GM23338 (cell line): ENCODE data around the gene CX3CR1. TPM values are rescaled to one million over a fixed set of nuclear protein-coding genes. Genes with fewer than 3 reads are reported as not detected.

Source experiments
- ATAC-seq: fragments of 200-7000 bp; cut with Tn5 transposase; 3 replicates; pipeline ENCODE4 v1.9.1; 2020
- DNase-seq: peaks from one replicate; pipeline ENCODE4 v3.0.0-alpha.2; 2015; ENCODE audit warnings: low spot score
- H2AFZ ChIP-seq: fragments of 200-600 bp; sonication (generic); 2 replicates; pipeline ENCODE4 v1.8.0; 2016; ENCODE audit warnings: antibody characterized with exemption, mild to moderate bottlenecking, moderate library complexity
- H3F3A ChIP-seq: fragments of 200-600 bp; sonication (generic); replicated peaks from 2 replicates; pipeline ENCODE4 v1.8.0; 2017; ENCODE audit warnings: antibody characterized with exemption, mixed run types, low read depth
- H3K27ac ChIP-seq: fragments of 200-600 bp; sonication (generic); 2 replicates; pipeline ENCODE4 v1.6.1; 2016; ENCODE audit warnings: low read depth
- H3K27me3 ChIP-seq: fragments of 200-600 bp; sonication (generic); 2 replicates; pipeline ENCODE4 v1.8.0; 2016; ENCODE audit warnings: mild to moderate bottlenecking, mixed run types, moderate library complexity; ENCODE audit not compliant: insufficient read depth
- H3K36me3 ChIP-seq: fragments of 200-600 bp; sonication (generic); 2 replicates; pipeline ENCODE4 v1.8.0; 2016; ENCODE audit warnings: mild to moderate bottlenecking; ENCODE audit not compliant: insufficient read depth
- H3K4me1 ChIP-seq: fragments of 200-600 bp; sonication (generic); 2 replicates; pipeline ENCODE4 v1.8.0; 2016; ENCODE audit warnings: mild to moderate bottlenecking, moderate library complexity; ENCODE audit not compliant: insufficient read depth
- H3K4me2 ChIP-seq: fragments of 200-600 bp; sonication (generic); 2 replicates; pipeline ENCODE4 v1.7.1; 2017; ENCODE audit warnings: mixed run types
- H3K4me3 ChIP-seq: fragments of 200-600 bp; sonication (generic); 2 replicates; pipeline ENCODE4 v1.6.1; 2016; ENCODE audit warnings: mixed run types
- H3K79me2 ChIP-seq: fragments of 200-600 bp; sonication (generic); replicated peaks from 2 replicates; pipeline ENCODE4 v1.8.0; 2017; ENCODE audit warnings: mild to moderate bottlenecking; ENCODE audit not compliant: insufficient read depth
- H3K9me2 ChIP-seq: fragments of 200-600 bp; sonication (generic); 2 replicates; pipeline ENCODE4 v1.8.0; 2017; ENCODE audit not compliant: insufficient read depth
- H4K20me1 ChIP-seq: fragments of 200-600 bp; sonication (generic); replicated peaks from 2 replicates; pipeline ENCODE4 v1.8.0; 2017; ENCODE audit warnings: mild to moderate bottlenecking; ENCODE audit not compliant: insufficient read depth
- H3K27ac Mint-ChIP-seq: 2 replicates; pipeline ENCODE4 v1.8.0; 2020; ENCODE audit warnings: inconsistent platforms, mild to moderate bottlenecking, moderate library complexity, mixed read lengths
- H3K27me3 Mint-ChIP-seq: 3 replicates; pipeline ENCODE4 v1.8.0; 2022; ENCODE audit warnings: low read depth, mild to moderate bottlenecking, moderate library complexity, mixed read lengths, inconsistent platforms; ENCODE audit not compliant: insufficient read depth, poor library complexity
- H3K36me3 Mint-ChIP-seq: 3 replicates; pipeline ENCODE4 v1.8.0; 2021; ENCODE audit warnings: low read depth, mild to moderate bottlenecking, inconsistent platforms, moderate library complexity, mixed read lengths
- H3K4me1 Mint-ChIP-seq: 3 replicates; pipeline ENCODE4 v1.8.0; 2020; ENCODE audit warnings: mild to moderate bottlenecking, inconsistent platforms, mixed read lengths
- H3K4me3 Mint-ChIP-seq: 3 replicates; pipeline ENCODE4 v1.8.0; 2021; ENCODE audit warnings: moderate library complexity, mild to moderate bottlenecking, inconsistent platforms, mixed read lengths
- H3K9me3 Mint-ChIP-seq: 3 replicates; pipeline ENCODE4 v1.8.0; 2020; ENCODE audit warnings: moderate library complexity, mild to moderate bottlenecking, inconsistent platforms, mixed read lengths
- CREB1 ChIP-seq: fragments of 250-450 bp; sonication (Bioruptor Pico); IDR thresholded peaks from 2 replicates; pipeline ENCODE4 v1.5.0; 2020; ENCODE audit warnings: low read depth, mild to moderate bottlenecking, moderate library complexity
- CTCF ChIP-seq, 2 experiments: fragments of 200-600 bp in 1 of 2; sonication (generic) in 1 of 2; conservative IDR thresholded peaks; 2 replicates each; pipeline versions ENCODE4 v1.5.1 to v1.6.1; 2016 to 2017; ENCODE audit warnings: antibody characterized with exemption in 2 of 2, low read depth in 2 of 2, mild to moderate bottlenecking in 2 of 2, moderate library complexity in 1 of 2
- EZH2phosphoT487 ChIP-seq: fragments of 200-600 bp; sonication (generic); IDR thresholded peaks from one replicate; pipeline ENCODE4 v1.8.1; 2018; ENCODE audit warnings: antibody characterized with exemption; ENCODE audit not compliant: unreplicated experiment
- JUNB ChIP-seq: IDR thresholded peaks from one replicate; pipeline ENCODE4 v1.6.1; 2016; ENCODE audit warnings: antibody characterized with exemption; ENCODE audit not compliant: unreplicated experiment
- NANOG ChIP-seq: IDR thresholded peaks from 2 replicates; pipeline ENCODE4 v1.6.1; 2016; ENCODE audit warnings: antibody characterized with exemption, borderline replicate concordance
- POLR2AphosphoS5 ChIP-seq: IDR thresholded peaks from 2 replicates; pipeline ENCODE4 v1.6.1; 2016; ENCODE audit warnings: antibody characterized with exemption, low read depth
- STAT1 ChIP-seq: IDR thresholded peaks from one replicate; pipeline ENCODE4 v1.6.1; 2016; ENCODE audit warnings: antibody characterized with exemption; ENCODE audit not compliant: unreplicated experiment
- ZNF331 ChIP-seq: fragments of 250-450 bp; sonication (Bioruptor Pico); IDR thresholded peaks from 2 replicates; pipeline ENCODE4 v1.5.0; 2020; ENCODE audit warnings: low read depth, mild to moderate bottlenecking, moderate library complexity
- polyA plus RNA-seq: library from polyadenylated mRNA; unstranded; fragments of >200 nt; fragmentation: Nextera tagmentation; extraction: Ambion mirVana; gene quantifications from 2 replicates; pipeline ENCODE4 v1.2.1, GENCODE V29; 2016
- total RNA-seq: library from RNA; depleted of rRNA; stranded (reverse); fragments of >200 nt; shearing (Covaris generic); gene quantifications from 2 replicates; pipeline ENCODE4 v1.2.3, GENCODE V29; 2014
- TF ChIP-seq, protein P1 (sequence below): IDR thresholded peaks from one replicate; pipeline ENCODE4 v1.6.1; 2018; ENCODE audit warnings: antibody characterized with exemption; ENCODE audit not compliant: unreplicated experiment
- TF ChIP-seq, protein P2 (sequence below): fragments of 250-450 bp; sonication (Bioruptor Pico); IDR thresholded peaks from 2 replicates; pipeline ENCODE4 v1.5.0; 2020; ENCODE audit warnings: mild to moderate bottlenecking, moderate library complexity

CX3CR1 gene
- total and polyA plus RNA-seq, 2 experiments from 2014 or later: 0.24 to 0.42 TPM

DNA sequence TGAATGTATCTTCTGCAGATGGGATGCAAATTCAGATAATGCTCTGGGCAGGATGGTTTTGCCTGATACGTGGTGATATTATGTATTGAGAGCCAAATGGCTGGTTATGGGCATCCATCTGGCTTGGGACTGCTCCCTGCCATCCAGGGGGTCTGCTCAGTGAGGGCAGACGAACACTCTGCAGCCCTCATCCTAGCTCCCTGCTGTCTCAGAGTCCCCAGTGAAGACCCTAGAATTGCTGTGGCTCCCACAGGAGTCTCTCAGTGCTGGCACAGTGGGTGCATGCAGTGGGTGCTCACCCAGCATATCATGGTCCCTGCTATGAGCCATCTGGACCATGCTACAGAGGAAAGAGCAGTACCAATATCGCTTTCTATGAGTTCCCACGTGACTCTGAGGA lies 10.3 kb downstream of the CX3CR1 start (continued):
- TF ChIP-seq EZH2phosphoT487: no peak

GRCh38 chr3:39268549-39268900 lies 11.3 kb downstream of the CX3CR1 start:
- no peak overlapping the region for H2AFZ ChIP-seq
- no peaks in the 10 kb centered on the region for H3K27me3 ChIP-seq
- H3K36me3 ChIP-seq: no peaks in the 10 kb centered on the region
- H3K27ac ChIP-seq: no peak overlapping the region
- Mint-ChIP-seq H3K4me1 (no peaks in the 10 kb centered on the region), H3K36me3 (no peaks in the 10 kb centered on the region), H3K4me3 (no peak overlapping the region), H3K9me3 (no peaks in the 10 kb centered on the region), H3K27ac (no peak overlapping the region), H3K27me3 (peaks cover 10% of the 10 kb centered on the region)
- H3K4me3 ChIP-seq: no peak overlapping the region
- no peaks in the 10 kb centered on the region for H3K4me1 ChIP-seq
- H3K79me2 ChIP-seq: no peaks in the 10 kb centered on the region
- no peak overlapping the region for H3K4me2 ChIP-seq
- no peaks in the 10 kb centered on the region for H4K20me1 ChIP-seq
- H3K9me2 ChIP-seq: peaks cover 8% of the 10 kb centered on the region; the same call in 1 of the 2 replicates
- no peak for TF ChIP-seq CTCF (conservative IDR thresholded peaks at IDR 0.05; ENCODE audit: low read depth in 2 of 2)
- no peak for TF ChIP-seq ZNF331 (CRISPR knock-in tag)
- TF ChIP-seq NANOG: no peak
- TF ChIP-seq STAT1: no peak
- no peak for TF ChIP-seq EZH2phosphoT487
- no peak for TF ChIP-seq CREB1 (CRISPR knock-in tag)
- TF ChIP-seq, protein P1, sequence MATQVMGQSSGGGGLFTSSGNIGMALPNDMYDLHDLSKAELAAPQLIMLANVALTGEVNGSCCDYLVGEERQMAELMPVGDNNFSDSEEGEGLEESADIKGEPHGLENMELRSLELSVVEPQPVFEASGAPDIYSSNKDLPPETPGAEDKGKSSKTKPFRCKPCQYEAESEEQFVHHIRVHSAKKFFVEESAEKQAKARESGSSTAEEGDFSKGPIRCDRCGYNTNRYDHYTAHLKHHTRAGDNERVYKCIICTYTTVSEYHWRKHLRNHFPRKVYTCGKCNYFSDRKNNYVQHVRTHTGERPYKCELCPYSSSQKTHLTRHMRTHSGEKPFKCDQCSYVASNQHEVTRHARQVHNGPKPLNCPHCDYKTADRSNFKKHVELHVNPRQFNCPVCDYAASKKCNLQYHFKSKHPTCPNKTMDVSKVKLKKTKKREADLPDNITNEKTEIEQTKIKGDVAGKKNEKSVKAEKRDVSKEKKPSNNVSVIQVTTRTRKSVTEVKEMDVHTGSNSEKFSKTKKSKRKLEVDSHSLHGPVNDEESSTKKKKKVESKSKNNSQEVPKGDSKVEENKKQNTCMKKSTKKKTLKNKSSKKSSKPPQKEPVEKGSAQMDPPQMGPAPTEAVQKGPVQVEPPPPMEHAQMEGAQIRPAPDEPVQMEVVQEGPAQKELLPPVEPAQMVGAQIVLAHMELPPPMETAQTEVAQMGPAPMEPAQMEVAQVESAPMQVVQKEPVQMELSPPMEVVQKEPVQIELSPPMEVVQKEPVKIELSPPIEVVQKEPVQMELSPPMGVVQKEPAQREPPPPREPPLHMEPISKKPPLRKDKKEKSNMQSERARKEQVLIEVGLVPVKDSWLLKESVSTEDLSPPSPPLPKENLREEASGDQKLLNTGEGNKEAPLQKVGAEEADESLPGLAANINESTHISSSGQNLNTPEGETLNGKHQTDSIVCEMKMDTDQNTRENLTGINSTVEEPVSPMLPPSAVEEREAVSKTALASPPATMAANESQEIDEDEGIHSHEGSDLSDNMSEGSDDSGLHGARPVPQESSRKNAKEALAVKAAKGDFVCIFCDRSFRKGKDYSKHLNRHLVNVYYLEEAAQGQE: no peak
- TF ChIP-seq POLR2AphosphoS5: no peak
- no peak for TF ChIP-seq JUNB
- TF ChIP-seq, protein P2, sequence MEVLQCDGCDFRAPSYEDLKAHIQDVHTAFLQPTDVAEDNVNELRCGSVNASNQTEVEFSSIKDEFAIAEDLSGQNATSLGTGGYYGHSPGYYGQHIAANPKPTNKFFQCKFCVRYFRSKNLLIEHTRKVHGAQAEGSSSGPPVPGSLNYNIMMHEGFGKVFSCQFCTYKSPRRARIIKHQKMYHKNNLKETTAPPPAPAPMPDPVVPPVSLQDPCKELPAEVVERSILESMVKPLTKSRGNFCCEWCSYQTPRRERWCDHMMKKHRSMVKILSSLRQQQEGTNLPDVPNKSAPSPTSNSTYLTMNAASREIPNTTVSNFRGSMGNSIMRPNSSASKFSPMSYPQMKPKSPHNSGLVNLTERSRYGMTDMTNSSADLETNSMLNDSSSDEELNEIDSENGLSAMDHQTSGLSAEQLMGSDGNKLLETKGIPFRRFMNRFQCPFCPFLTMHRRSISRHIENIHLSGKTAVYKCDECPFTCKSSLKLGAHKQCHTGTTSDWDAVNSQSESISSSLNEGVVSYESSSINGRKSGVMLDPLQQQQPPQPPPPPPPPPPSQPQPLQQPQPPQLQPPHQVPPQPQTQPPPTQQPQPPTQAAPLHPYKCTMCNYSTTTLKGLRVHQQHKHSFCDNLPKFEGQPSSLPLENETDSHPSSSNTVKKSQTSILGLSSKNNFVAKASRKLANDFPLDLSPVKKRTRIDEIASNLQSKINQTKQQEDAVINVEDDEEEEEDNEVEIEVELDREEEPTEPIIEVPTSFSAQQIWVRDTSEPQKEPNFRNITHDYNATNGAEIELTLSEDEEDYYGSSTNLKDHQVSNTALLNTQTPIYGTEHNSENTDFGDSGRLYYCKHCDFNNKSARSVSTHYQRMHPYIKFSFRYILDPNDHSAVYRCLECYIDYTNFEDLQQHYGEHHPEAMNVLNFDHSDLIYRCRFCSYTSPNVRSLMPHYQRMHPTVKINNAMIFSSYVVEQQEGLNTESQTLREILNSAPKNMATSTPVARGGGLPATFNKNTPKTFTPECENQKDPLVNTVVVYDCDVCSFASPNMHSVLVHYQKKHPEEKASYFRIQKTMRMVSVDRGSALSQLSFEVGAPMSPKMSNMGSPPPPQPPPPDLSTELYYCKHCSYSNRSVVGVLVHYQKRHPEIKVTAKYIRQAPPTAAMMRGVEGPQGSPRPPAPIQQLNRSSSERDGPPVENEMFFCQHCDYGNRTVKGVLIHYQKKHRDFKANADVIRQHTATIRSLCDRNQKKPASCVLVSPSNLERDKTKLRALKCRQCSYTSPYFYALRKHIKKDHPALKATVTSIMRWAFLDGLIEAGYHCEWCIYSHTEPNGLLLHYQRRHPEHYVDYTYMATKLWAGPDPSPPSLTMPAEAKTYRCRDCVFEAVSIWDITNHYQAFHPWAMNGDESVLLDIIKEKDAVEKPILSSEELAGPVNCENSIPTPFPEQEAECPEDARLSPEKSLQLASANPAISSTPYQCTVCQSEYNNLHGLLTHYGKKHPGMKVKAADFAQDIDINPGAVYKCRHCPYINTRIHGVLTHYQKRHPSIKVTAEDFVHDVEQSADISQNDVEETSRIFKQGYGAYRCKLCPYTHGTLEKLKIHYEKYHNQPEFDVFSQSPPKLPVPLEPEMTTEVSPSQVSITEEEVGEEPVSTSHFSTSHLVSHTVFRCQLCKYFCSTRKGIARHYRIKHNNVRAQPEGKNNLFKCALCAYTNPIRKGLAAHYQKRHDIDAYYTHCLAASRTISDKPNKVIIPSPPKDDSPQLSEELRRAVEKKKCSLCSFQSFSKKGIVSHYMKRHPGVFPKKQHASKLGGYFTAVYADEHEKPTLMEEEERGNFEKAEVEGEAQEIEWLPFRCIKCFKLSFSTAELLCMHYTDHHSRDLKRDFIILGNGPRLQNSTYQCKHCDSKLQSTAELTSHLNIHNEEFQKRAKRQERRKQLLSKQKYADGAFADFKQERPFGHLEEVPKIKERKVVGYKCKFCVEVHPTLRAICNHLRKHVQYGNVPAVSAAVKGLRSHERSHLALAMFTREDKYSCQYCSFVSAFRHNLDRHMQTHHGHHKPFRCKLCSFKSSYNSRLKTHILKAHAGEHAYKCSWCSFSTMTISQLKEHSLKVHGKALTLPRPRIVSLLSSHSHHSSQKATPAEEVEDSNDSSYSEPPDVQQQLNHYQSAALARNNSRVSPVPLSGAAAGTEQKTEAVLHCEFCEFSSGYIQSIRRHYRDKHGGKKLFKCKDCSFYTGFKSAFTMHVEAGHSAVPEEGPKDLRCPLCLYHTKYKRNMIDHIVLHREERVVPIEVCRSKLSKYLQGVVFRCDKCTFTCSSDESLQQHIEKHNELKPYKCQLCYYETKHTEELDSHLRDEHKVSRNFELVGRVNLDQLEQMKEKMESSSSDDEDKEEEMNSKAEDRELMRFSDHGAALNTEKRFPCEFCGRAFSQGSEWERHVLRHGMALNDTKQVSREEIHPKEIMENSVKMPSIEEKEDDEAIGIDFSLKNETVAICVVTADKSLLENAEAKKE (CRISPR knock-in tag): no peak
- ATAC-seq (no peak), DNase-seq (no peak)
- H3F3A ChIP-seq: no peaks in the 10 kb centered on the region
